ENCODE measurements around the gene GRIN2A.
"Not testable (repeated sequence)": the region's sequence is repeated elsewhere in the genome, so short reads cannot be mapped to it uniquely, and the experiment has no call there.

The GRIN2A gene

GRCh38 chr16:9875981-9876380 lies 306.2 kb downstream of the GRIN2A start:
- in situ Hi-C loops (cut with HindIII; ENCODE audit: low sequenced_read_pairs): not testable (repeated sequence)

- in situ Hi-C loops (cut with HindIII; ENCODE audit: low sequenced_read_pairs): no loop called here
Measured at GRCh38 chr16:9874219-9874618, 308.0 kb downstream of the GRIN2A start.

- in situ Hi-C loops (cut with HindIII; ENCODE audit: low sequenced_read_pairs): no loop called here
Measured at GRCh38 chr16:9870962-9871361, 311.3 kb downstream of the GRIN2A start.

GRCh38 chr16:9869776-9870175 lies 312.5 kb downstream of the GRIN2A start:
- in situ Hi-C loops (cut with HindIII; ENCODE audit: low sequenced_read_pairs): loop anchor here (5.0 kb wide), 2 partner anchors 62 to 87 kb away; no protein-coding TSS in a partner anchor

GRCh38 chr16:9868606-9869149 lies 313.6 kb downstream of the GRIN2A start:
- in situ Hi-C loops (cut with HindIII; ENCODE audit: low sequenced_read_pairs): loop anchor here (5.0 kb wide), 2 partner anchors 61 to 86 kb away; no protein-coding TSS in a partner anchor

GRCh38 chr16:9867176-9867575 lies 315.1 kb downstream of the GRIN2A start:
- in situ Hi-C loops (cut with HindIII; ENCODE audit: low sequenced_read_pairs): loop anchor here (5.0 kb wide), 2 partner anchors 60 to 85 kb away; no protein-coding TSS in a partner anchor

- in situ Hi-C loops (cut with HindIII; ENCODE audit: low sequenced_read_pairs): no loop called here
Measured at GRCh38 chr16:9864461-9864860, 317.8 kb downstream of the GRIN2A start.

GRCh38 chr16:9862327-9862726 lies 319.9 kb downstream of the GRIN2A start:
- in situ Hi-C loops (cut with HindIII; ENCODE audit: low sequenced_read_pairs): no loop called here

- in situ Hi-C loops (cut with HindIII; ENCODE audit: low sequenced_read_pairs): no loop called here
Measured at GRCh38 chr16:9860876-9861275, 321.4 kb downstream of the GRIN2A start.

GRCh38 chr16:9859701-9860327 lies 322.4 kb downstream of the GRIN2A start:
- in situ Hi-C loops (cut with HindIII; ENCODE audit: low sequenced_read_pairs): no loop called here

GRCh38 chr16:9854675-9855074 lies 327.6 kb downstream of the GRIN2A start:
- in situ Hi-C loops (cut with HindIII; ENCODE audit: low sequenced_read_pairs): no loop called here

GRCh38 chr16:9852003-9852402 lies 330.2 kb downstream of the GRIN2A start:
- in situ Hi-C loops (cut with HindIII; ENCODE audit: low sequenced_read_pairs): no loop called here

GRCh38 chr16:9850817-9851216 lies 331.4 kb downstream of the GRIN2A start:
- in situ Hi-C loops (cut with HindIII; ENCODE audit: low sequenced_read_pairs): no loop called here

- in situ Hi-C loops (cut with HindIII; ENCODE audit: low sequenced_read_pairs): no loop called here
Measured at GRCh38 chr16:9849697-9850245, 332.5 kb downstream of the GRIN2A start.

GRCh38 chr16:9847146-9847545 lies 335.1 kb downstream of the GRIN2A start:
- in situ Hi-C loops (cut with HindIII; ENCODE audit: low sequenced_read_pairs): no loop called here

- in situ Hi-C loops (cut with HindIII; ENCODE audit: low sequenced_read_pairs): no loop called here
Measured at GRCh38 chr16:9846362-9847099, 335.7 kb downstream of the GRIN2A start.

GRCh38 chr16:9845661-9846361 lies 336.4 kb downstream of the GRIN2A start:
- in situ Hi-C loops (cut with HindIII; ENCODE audit: low sequenced_read_pairs): no loop called here

- in situ Hi-C loops (cut with HindIII; ENCODE audit: low sequenced_read_pairs): no loop called here
Measured at GRCh38 chr16:9844361-9844760, 337.9 kb downstream of the GRIN2A start.

- in situ Hi-C loops (cut with HindIII; ENCODE audit: low sequenced_read_pairs): no loop called here
Measured at GRCh38 chr16:9843424-9844018, 338.7 kb downstream of the GRIN2A start.

- in situ Hi-C loops (cut with HindIII; ENCODE audit: low sequenced_read_pairs): no loop called here
Measured at GRCh38 chr16:9840761-9841665, 341.2 kb downstream of the GRIN2A start.

Data from endothelial cell of hepatic sinusoid (primary cell).